Muscle layer of colon (tissue), 2 donors: Measurements from ENCODE around the gene DMAC2L.

Source experiments
- H3K27ac ChIP-seq: one replicate; pipeline ENCODE4 v1.7.0; 2013; ENCODE audit warnings: low read depth, mild to moderate bottlenecking, low read length, moderate library complexity
- H3K27me3 ChIP-seq, 2 donors: one replicate each; pipeline ENCODE4 v1.7.0; 2013; ENCODE audit warnings: low read length in 2 of 2, mild to moderate bottlenecking in 2 of 2; ENCODE audit not compliant: insufficient read depth in 2 of 2, control insufficient read depth in 1 of 2
- H3K36me3 ChIP-seq: one replicate; pipeline ENCODE4 v1.7.0; 2013; ENCODE audit warnings: mild to moderate bottlenecking, low read length; ENCODE audit not compliant: insufficient read depth
- H3K4me1 ChIP-seq: one replicate; pipeline ENCODE4 v1.7.0; 2013; ENCODE audit warnings: mild to moderate bottlenecking, low read length; ENCODE audit not compliant: insufficient read depth
- H3K4me3 ChIP-seq, 2 donors: one replicate each; pipeline ENCODE4 v1.7.0; 2013; ENCODE audit warnings: low read length in 2 of 2, low read depth in 1 of 2, mild to moderate bottlenecking in 1 of 2, moderate library complexity in 1 of 2
- H3K9ac ChIP-seq: one replicate; pipeline ENCODE4 v1.7.0; 2013; ENCODE audit warnings: low read length
- H3K9me3 ChIP-seq: one replicate; pipeline ENCODE4 v1.7.0; 2013; ENCODE audit warnings: mild to moderate bottlenecking, low read length
- donor health status: abdominal sarcoma.
- donor health status: Adenocarcinoma of cecum.

DMAC2L gene

DNA sequence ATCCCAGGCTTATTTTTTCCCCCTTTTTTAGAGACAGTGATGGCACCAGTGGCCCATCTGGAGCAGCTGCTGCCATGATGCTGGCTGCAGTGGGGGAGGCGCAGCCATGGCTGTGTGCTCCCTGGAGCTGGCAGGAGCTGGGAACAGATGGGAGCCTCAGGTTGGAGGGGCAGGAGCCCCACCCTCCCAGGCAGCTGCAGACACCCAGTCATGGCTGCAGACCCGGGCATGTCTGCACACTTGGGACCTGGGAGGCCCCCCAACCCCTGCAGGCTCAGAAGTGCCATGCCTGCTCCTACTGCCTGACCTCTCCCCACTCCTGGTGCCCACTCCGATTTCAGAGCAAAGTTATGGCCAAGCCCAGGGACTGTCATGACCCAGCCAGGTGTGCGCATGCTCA is 59.4 kb downstream of the DMAC2L start:
- H3K36me3 ChIP-seq: peaks cover 3% of the 10 kb centered on the region
- no peak overlapping the region for H3K27ac ChIP-seq
- H3K9ac ChIP-seq: no peak overlapping the region
- H3K4me1 ChIP-seq: no peaks in the 10 kb centered on the region
- H3K27me3 ChIP-seq: no peaks in the 10 kb centered on the region
- no peaks in the 10 kb centered on the region for H3K9me3 ChIP-seq
- no peak overlapping the region for H3K4me3 ChIP-seq

DNA sequence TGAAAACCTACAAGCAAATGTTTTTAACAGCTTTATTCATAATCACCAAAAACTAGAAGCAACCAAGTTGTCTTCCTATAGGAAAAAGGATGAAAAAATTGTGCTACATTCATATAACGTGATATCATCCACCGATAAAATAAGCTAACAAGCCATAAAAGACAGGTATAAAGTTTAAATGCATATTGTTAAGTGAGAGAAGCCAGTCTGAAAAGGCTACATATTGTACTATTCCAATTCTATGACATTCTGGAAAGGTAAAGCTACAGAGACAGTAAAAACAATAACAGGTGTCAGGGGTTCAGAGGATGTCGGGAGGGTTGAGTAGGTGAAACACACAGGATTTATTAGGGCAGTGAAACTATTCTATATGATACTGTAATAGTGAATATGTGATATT is 61.8 kb downstream of the DMAC2L start:
- Histone ChIP-seq H3K9ac (no peak overlapping the region), H3K27me3 (no peaks in the 10 kb centered on the region), H3K4me3 (no peak overlapping the region), H3K9me3 (no peaks in the 10 kb centered on the region), H3K36me3 (no peaks in the 10 kb centered on the region), H3K27ac (no peak overlapping the region), H3K4me1 (no peaks in the 10 kb centered on the region)

DNA sequence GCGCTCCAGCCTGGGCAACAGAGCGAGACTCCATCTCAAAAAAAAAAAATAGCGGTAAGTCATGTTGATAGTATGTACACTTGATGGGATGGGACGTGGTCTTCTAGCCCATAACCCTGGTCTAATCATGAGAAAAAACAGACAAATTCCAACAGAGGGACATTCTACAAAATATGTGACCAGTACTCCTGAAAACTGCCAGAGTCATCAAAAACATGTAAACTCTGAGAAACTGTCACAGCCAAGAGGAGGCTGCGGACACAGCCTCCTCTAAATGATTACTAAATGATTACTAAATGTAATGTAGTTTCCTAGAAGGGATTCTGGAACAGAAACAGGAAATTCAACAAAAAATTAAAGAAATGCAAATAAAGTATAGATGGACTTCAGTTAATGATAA is 63.6 kb downstream of the DMAC2L start:
- Histone ChIP-seq H3K4me3 (no peak overlapping the region), H3K4me1 (no peaks in the 10 kb centered on the region), H3K36me3 (no peaks in the 10 kb centered on the region), H3K27me3 (no peaks in the 10 kb centered on the region), H3K9ac (no peak overlapping the region), H3K27ac (no peak overlapping the region), H3K9me3 (no peaks in the 10 kb centered on the region)
